HG03095 (cell line): ENCODE measurements around the gene COL21A1.

Source experiments
- ATAC-seq: cut with Tn5 transposase; IDR thresholded peaks from one replicate; pipeline ENCODE4 v1.9.1; 2021; ENCODE audit warnings: moderate library complexity; ENCODE audit not compliant: unreplicated experiment

Gene COL21A1

DNA sequence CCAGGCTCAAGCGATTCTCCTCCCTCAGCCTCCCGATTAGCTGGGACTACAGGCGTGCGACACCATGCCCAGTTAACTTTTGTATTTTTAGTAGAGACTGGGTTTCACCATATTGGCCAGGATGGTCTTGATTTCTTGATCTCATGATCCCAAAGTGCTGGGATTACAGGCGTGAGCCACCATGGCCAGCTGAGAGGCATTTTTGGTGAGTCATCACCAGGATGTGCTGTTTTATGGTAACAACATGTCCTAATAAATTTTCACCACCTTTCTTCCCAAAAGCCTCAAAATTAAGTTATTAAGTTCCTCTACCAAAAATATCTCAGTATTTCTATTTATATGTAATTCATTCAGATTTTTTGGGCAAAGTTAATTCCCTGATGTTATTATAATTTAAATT is 53.5 kb downstream of the COL21A1 start:
- no peak for ATAC-seq

DNA sequence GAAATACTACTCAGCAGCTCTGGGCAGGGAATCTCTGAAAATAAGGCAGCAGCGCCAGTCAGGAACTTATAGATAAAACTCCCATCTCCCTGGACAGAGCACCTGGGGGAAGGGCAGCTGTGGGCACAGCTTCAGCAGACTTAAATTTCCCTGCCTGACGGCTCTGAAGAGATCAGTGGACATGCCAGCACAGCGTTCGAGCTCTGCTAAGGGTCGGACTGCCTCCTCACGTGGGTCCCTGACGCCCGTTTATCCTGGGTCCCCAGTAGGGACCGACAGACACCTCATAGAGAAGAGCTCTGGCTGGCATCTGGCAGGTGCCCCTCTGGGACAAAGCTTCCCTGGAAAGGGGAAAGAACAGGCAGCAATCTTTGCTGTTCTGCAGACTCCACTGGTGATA is 59.0 kb downstream of the COL21A1 start:
- ATAC-seq, result no peak

DNA sequence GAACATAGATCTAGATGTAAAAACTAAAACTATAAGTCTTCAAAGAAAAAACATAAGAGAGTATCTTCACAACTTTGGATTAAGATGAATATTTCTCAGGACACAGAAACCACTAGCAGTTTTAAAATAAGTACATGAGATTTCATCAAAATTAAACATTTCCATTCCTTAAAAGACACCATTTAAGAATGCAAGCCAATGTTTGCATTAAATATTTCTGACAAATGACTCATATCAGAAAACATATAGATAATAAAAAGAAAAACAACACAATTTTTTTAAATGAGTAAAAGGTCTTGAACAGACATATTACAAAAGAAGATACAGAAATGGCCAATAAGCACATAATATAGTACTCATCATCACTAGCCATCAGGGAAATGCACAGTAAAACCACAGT is 59.7 kb downstream of the COL21A1 start:
- ATAC-seq, result no peak

DNA sequence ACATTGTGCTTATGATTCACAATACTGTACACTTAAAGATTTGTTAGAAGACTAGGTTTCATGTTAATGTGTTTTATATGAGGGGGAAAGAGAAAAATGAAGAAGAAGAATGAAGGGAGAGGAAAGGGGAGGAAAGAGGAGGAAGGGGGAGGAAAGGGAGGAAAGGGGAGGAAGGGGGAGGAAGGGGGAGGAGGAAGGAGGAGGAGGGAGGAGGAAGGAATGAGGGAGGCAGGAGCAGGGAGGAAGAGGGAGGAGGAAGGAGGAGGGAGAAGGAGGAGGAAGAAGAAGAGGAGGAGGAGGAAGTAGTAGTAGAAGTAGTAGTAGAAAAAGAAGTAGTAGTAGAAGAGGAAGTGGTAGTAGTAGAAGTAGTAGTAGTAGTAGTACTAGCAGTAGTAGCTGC is 70.6 kb downstream of the COL21A1 start:
- ATAC-seq, result no peak

DNA sequence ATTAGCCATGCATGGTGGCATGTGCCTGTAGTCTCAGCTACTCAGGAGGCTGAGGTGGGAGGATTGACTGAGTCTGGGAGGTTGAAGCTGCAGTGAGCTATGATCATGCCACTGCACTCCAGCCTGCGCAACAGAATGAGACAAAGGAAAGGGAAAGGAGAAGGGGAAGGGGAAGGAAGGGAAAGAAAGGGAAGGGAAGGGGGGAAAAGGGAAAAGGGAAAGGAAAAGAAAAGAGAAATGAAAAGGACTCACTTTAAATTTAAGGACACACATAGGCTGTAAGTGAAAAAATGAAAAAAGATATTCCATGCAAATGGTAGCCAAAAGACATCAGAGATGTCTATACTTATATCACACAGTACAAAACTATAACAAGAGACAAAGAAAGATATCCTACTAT is 74.2 kb downstream of the COL21A1 start:
- ATAC-seq, result no peak

DNA sequence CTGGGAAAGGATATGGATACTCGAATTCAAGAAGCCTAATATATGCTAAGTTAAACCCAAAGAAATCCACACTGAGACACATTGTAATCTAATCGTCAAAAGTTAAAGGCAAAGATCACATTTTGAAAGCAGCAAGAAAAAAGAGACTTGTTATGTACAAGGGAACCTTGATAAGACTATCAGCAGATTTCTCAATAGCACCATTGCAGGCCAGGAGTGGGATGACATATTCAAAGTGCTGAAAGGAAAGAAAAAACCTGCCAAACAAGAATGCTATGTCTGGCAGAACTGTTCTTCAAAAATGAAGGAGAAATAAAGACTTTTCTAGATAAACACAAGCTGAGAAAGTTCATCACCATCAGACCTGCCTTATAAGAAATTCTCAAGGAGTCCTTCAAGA is 75.2 kb downstream of the COL21A1 start:
- ATAC-seq, result no peak

DNA sequence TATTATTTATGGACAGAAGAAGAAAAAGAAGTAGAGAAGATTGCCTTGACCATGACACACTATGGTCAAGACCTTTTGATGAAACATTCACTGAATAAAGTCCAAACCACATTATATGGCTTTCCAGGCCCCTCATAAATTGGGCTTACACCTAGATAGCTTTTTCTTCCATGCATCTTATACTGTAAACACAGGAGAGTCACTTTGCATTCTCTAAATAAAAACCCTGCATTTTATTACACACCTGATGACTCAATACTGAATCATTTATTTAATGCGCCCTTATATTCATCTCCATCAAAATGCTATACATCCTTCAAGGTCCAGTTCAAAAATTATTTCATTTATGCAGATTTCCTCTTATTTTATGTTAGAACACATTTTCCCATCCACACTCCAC is 78.0 kb downstream of the COL21A1 start:
- ATAC-seq, result no peak

DNA sequence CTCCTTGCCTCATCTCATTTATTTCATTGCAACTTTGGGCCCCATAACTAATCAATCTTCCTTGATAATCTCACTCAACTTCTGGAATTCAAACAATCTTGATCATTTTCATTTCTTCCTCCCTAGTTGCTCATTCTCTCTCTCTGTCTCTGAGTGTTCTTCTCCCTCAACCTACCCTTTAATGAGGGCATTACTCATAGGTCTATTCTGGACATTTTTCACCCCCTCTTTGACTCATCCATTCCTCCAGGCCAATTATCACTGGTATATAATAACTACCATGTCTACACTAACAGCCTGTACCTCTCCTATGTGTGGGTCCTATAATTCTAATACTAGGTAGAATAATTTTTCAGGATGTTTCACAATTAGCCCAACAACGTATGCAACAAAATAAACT is 78.8 kb downstream of the COL21A1 start:
- ATAC-seq, result no peak

DNA sequence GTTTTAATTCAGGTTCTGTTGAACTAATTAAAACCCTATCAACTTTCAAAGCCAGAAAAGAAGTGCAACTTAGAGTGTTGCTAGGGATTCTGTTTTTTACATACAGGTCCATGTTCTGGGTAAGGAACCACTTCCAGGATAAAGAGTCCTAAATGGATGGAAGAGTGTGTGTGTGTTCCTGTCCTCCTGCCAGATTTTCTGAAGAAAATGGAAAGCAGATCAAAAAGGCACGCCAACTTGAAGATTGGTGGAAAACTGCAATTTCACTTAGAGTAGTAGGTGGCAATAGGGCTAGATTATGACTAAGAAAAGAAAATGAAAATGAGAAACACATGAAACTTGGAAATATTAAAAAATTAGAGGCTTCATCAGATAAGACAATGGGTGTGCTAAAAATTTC is 85.3 kb downstream of the COL21A1 start:
- ATAC-seq, result no peak

DNA sequence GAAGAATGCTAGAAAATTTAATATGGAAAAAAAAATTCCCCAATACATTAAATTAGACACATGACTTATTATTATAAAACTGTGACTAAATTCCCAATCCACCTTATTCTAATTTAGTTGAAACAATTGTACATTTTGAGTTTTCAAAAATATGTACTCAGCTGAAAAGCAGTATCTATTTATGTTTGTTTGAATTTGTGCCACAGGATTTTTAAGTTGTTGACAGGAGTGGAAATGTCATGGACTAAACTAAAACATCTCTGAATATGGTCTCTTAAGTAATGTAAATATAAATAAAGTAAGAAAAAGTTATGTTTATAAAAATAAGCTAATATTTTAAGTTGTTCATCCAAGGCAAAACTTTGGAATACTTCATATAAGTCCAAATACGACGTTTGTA is 86.9 kb downstream of the COL21A1 start:
- no peak for ATAC-seq

DNA sequence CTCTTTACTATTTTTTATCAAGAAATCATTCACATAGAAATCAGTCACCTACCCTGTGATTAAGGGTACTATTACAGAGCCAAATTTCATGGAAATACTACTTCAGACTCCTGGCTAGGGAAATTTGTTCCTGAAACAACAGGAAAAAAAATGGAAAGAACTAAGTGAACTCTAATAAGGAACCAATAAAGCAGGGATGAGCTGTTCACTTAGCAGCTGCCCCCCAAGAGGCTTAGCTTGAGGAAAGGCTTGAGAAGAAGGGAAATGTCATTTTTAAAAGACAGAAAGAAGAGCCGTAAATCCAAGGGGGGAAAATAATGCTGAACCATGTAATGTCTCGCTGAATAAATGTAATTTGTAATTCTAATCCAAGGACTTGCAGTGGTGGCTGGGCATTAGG is 88.8 kb downstream of the COL21A1 start:
- no peak for ATAC-seq

DNA sequence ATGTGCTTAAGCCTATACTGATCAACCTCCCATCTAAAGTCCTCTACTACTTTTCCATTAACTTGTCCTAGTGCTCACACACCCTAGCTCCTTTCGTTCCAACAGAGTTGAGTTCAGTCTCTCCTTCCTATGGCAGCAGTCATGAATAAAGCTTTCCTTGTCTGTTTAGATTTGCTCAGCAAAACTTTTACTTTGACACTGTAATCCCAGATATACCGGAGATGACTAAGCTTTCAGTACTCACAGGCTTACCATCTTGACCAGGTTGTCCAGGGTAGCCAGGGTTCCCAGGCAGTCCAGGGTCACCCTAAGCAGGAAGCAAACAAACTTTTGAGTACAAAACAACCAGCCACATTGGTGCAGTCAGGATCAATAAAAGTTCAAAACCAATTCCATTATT is 90.7 kb downstream of the COL21A1 start:
- no peak for ATAC-seq

DNA sequence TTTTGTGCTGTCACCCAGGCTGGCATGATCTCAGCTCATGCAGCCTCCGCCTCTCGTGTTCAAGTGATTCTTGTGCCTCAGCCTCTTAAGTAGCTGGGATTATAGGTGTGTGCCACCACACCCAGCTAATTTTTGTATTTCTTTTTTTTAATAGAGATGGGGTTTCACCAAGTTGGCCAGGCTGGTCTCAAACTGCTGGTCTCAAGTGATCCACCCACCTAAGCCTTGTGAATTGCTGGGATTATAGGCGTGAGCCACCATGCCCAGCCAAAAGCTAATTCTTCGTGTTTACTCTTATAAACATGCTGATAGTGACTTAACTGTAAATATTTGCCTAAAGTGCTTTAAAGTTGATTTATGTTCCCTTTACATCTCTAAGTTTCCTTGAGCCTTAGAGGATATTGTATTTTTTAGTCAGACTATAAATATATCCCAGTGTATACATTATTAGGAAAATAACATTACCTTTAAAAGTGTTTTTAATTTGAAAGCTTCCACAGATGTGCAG is 91.7 kb downstream of the COL21A1 start:
- no peak for ATAC-seq

DNA sequence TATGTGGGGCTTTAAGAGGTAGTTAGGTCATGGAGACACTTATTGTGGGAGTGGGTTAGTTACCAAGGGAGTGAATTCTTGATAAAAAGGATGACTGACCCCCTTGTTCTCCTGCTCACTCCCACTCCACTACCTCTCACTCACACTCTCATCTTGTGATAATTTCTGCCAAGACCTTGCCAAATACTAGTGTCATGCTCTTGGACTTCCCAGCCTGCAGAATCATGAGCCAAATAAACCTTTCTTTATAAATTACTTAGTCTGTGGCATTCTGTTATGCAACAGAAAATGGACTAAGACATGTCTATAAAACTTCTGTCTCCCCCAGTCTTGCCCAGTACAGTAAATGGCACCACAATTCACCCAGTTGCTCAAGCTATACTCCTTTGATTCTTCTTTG is 93.3 kb downstream of the COL21A1 start:
- no peak for ATAC-seq

DNA sequence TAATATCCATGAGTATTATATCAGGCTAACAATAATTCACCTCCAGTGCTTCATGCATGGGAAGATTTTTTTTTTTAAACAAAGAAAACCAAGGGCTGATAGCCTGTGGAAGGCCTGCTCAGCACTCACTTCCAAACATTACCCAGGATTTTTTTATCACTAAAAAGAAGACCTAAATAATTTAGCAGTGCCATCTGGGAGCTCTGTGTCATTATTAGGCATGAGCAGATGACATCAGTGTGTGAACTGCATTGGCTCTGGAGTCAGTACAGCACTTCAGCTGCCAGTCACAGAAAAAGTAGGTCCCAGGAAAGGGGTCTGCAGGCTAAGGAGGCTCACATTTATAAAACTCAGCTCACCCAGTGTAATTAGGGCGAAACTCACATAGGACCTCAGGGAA is 94.8 kb downstream of the COL21A1 start:
- no peak for ATAC-seq

DNA sequence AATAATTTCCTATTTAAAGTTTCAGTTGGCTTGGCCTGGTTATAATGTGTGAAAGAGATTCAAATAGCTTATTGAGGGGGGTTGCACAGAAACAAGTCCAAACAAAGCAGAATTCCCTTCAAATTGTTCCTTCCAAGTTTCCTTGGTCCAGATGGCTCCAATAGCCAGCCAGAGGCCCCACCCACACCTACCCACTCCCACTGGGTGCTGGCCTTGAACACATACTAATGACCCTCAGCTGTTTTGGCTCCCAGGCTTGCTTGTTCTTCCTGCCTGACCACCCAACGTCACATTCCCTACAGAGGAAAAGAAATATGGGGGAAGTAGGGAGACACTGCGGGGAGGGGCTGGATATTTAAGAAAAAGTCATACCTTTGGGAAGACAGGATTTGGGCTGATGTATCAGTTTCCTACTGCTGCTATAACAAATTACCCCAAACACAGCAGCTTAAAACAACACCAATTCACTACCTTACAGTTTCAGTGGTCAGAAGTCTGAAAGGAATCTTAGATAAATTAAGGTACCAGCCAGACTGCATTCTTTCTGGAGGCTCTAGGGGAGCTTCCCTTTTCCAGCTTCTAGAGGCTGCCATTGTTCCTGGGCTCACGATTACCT is 95.7 kb downstream of the COL21A1 start:
- ATAC-seq, result no peak

DNA sequence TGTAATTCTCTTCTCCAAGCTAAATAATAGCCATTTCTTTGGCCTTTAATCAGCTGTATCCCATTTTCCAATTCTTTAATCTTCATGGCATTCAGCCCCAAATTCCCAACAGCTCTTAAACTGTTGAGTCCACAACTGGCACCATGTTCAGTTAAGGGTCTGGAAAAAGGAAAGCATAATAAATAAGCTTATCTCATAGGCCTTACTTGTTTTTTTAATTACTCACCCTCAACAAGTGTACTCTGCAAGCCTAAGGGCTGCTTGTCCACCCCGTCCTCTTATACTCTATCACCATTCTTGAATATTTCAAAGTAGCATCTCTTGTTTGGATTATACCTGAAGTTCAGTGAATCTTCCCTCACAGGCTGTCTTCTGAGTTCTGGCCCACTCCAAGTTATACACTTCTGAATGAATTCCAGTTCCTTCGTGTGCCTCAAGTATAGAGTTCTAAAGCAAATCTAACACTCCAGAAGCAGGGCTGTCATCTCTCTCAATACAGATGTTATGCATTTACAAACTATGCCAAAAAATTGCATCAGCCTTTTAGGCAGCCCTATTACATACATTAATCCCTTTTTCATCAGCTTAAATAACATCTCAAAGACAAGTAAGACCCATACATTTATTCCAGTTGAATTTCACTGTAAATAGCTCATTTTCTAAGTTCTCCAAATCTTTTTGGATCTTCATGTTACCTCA is 98.7 kb downstream of the COL21A1 start:
- ATAC-seq, result no peak

DNA sequence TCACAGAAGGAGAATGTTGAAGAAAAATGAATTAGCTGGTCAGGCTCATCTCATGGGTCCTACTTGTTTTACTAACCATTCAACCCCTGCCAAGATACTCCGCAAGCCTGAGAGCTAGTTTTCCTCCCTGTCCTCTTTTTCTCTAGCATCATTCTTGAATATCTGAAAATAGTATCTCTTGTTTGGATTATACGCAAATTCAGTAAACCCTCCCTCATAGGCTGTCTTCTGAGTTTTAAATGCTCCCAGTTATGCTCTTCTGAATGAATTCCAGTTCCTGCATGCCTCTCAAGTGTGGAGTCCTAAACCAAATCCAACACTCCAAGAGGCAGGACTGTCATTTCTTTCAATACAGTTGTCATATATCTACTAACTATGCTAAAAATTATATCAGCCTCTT is 99.6 kb downstream of the COL21A1 start:
- no peak for ATAC-seq

DNA sequence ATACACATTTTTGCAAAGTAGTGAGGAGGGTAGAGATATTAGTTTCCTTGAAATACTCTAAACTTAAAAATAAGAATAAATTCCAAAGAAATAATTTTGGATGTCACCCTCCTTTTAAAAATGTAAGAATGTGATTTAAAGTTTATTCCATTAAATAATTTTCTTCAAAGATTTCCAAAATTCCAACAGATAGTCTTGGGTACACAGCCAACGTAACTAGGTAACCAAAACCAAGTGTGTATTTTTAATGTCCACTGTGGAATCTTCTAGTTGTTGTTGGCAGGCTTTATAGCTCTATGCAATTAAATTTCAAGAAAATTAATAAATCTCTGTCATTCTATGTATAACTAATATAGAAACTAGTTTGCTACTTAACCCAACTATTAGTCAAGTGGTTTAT is 101.3 kb downstream of the COL21A1 start:
- no peak for ATAC-seq

DNA sequence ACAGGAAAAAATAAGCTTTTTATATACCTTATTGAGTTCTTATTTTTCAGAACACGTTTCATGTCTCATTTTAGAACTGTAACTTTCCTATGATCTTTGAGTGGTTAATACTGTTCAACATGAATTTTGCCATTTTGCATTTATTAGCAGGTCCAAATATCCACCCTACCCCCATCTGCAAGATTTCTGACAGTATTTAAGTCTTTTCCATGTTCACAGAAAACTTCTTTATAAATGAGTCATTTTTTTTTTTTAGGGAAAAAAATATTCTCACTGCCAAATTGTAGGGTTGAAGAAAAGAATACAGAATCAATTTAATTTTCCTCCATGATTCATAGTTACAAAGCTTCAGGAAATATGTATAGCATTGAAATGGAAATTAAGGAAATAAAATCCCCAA is 101.8 kb downstream of the COL21A1 start:
- no peak for ATAC-seq

DNA sequence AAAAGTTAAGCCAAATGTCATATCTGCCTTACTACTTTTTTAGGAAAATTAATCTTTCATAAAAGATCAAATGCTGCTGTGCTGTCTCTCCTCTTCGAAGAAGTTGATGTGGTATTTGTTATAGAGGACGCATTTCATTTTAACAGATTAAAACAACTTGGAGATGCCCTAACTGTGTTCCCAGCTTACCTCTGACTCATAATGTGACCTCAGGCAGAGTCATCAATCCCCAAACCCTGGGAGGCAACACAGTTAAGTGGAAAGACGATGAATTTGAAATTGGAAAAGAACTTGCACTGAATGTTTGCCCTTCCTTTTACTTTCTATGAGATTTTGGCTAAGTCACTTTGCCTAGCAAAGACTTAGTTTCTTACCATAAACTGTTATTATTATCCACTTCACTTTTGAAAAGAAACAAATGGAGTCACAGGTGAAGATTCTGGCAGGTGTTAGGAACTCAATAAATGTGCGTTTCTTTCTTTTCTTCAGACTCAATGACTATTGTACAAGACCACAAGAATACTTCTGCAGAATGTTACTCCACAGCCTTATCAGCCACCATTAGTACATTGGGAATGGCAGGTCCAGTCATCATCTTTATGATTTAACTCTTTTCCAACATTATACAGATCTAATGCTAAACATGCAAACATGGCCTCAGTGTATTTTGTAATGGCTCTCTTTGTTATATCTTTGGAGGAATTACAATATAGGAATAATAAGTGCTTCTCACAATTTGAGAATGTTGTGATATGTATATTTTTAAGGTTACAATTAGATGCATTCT is 102.6 kb downstream of the COL21A1 start:
- no peak for ATAC-seq

DNA sequence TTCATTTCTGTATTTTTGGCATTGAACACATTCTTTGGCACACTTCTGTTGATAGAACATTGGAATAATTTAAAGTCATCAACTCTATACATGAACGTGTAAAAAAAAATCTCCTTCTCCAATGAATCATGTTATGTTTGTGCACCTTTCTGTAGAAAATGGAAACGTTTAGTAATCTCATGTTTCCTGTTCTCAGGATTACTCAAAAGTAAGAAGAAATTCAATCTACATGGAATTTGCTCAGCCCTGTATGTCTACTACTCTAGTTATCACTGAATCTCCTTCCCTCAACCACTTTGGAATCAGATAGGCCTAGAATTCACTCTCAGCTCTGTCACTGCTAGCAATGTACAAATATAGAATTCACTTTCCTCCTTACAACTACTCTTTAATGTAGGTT is 103.6 kb downstream of the COL21A1 start:
- no peak for ATAC-seq
